ENCODE results near the gene SOX6. TPM values are rescaled to one million over a fixed set of nuclear protein-coding genes. Genes with fewer than 3 reads are reported as not detected.

SOX6 gene
- total RNA-seq, 1 experiment from 2014 or later = not detected

DNA sequence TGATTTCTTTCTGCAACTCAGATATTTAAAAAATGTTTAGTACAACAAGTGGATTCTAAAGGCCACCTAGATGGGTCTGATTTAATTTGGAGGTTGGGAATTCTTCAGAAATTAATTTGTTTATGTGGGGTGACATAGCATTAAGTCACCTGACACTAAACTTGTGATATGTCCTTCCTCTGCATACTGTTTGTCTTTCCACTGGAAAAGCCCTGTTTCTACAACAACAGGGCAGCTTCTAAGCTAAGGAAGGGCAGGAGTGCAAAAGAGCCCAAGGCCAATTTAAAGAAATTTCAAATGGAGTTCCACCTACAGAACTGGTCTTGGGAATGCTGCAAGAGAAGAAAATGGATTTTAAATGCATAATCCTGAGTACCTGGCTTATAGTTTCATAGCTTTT lies 319.2 kb downstream of the SOX6 start:
- Histone ChIP-seq H3K23me2 (ENCODE audit: insufficient read length, low read depth, low read length, poor library complexity, severe bottlenecking) (no peaks in the 10 kb centered on the region), H3K9ac (ENCODE audit: extremely low read depth, insufficient read length, low read length) (no peak overlapping the region), H3K27ac (ENCODE audit: insufficient read length, low read depth, low read length) (no peak overlapping the region), H2BK120ac (ENCODE audit: low read depth, low read length, poor library complexity, severe bottlenecking) (no peak overlapping the region), H4K20me1 (ENCODE audit: control insufficient read depth, insufficient read depth, insufficient read length) (no peaks in the 10 kb centered on the region), H3K14ac (ENCODE audit: insufficient read depth, low read length) (no peak overlapping the region), H4K8ac (replicated peaks; ENCODE audit: insufficient read length, low read depth, low read length) (no peak overlapping the region), H3K23ac (ENCODE audit: insufficient read length, low read depth, low read length) (no peak overlapping the region), H3K4ac (ENCODE audit: low read depth, low read length) (no peak overlapping the region), H4K91ac (ENCODE audit: insufficient read length, low read depth, low read length) (no peak overlapping the region), H3K4me2 (ENCODE audit: insufficient read depth, insufficient read length, low read length) (no peak overlapping the region), H2BK20ac (ENCODE audit: low read depth, low read length, poor library complexity, severe bottlenecking) (no peak overlapping the region), H2AK5ac (ENCODE audit: insufficient read length, low read length) (no peak overlapping the region), H4K5ac (ENCODE audit: insufficient read length, low read depth, low read length) (no peak overlapping the region), H3K79me2 (ENCODE audit: insufficient read depth, low read length) (no peaks in the 10 kb centered on the region), H2AFZ (ENCODE audit: low read length) (no peak overlapping the region), H3K9me3 (ENCODE audit: control insufficient read depth, low read depth, low read length) (no peaks in the 10 kb centered on the region), H2BK15ac (ENCODE audit: low read depth, low read length) (no peak overlapping the region), H3K4me1 (ENCODE audit: insufficient read depth, low read length) (no peaks in the 10 kb centered on the region), H2BK12ac (ENCODE audit: insufficient read length, low read depth, low read length) (no peak overlapping the region), H3K27me3 (ENCODE audit: insufficient read depth, low read length) (no peaks in the 10 kb centered on the region), H3T11ph (ENCODE audit: low read length) (no peak overlapping the region), H3K56ac (ENCODE audit: insufficient read length, low read depth, low read length) (no peak overlapping the region), H3K18ac (ENCODE audit: insufficient read length, low read depth, low read length) (no peak overlapping the region), H2BK5ac (ENCODE audit: insufficient read length, low read length) (no peak overlapping the region), H3K79me1 (ENCODE audit: insufficient read depth, low read depth, low read length, poor library complexity, severe bottlenecking) (no peaks in the 10 kb centered on the region)
- Mint-ChIP-seq H3K9me3 (no peaks in the 10 kb centered on the region), H3K27me3 (ENCODE audit: low read depth) (no peaks in the 10 kb centered on the region), H3K36me3 (ENCODE audit: insufficient read depth in 1 of 3, low read depth in 3 of 3) (no peaks in the 10 kb centered on the region), H3K27ac (no peak overlapping the region), H3K4me1 (no peaks in the 10 kb centered on the region), H3K4me3 (no peak overlapping the region)
- DNase-seq = no peak
- TF ChIP-seq CTCF (conservative IDR thresholded peaks at IDR 0.05) = no peak
